Mucosa of descending colon (tissue), 3 donors: Measurements from ENCODE around the gene ZNF708. TPM values are rescaled to one million over a fixed set of nuclear protein-coding genes. Genes with fewer than 3 reads are reported as not detected.
"Not testable (repeated sequence)": the region's sequence is repeated elsewhere in the genome, so short reads cannot be mapped to it uniquely, and the experiment has no call there.

Source experiments
- ATAC-seq: fragments of 200-7000 bp; cut with Tn5 transposase; one replicate; pipeline ENCODE4 v1.9.1; 2020; ENCODE audit warnings: mild to moderate bottlenecking, moderate library complexity
- DNase-seq, 3 donors: peaks; one replicate each; pipeline ENCODE4 v3.0.0-alpha.2; 2020
- H3K36me3 ChIP-seq: fragments of 200-600 bp; one replicate; pipeline ENCODE4 v1.8.0; 2021; ENCODE audit warnings: low read depth, mild to moderate bottlenecking
- H3K4me1 ChIP-seq: fragments of 200-600 bp; one replicate; pipeline ENCODE4 v1.8.0; 2021; ENCODE audit warnings: low read depth, mild to moderate bottlenecking
- H3K4me3 ChIP-seq: fragments of 200-600 bp; one replicate; pipeline ENCODE4 v1.8.0; 2021; ENCODE audit warnings: mild to moderate bottlenecking
- H3K9me3 ChIP-seq: fragments of 200-600 bp; one replicate; pipeline ENCODE4 v1.8.0; 2021; ENCODE audit warnings: mild to moderate bottlenecking
- intact Hi-C, 2 donors: fragments of 100-400 bp; cut with DNase I in 1 of 2; cut with micrococcal nuclease in 1 of 2; formaldehyde crosslinking; loops; one replicate each; pipeline versions ENCODE4 v1.11.0 to v1.11.1; 2022; cut with DNase I, micrococcal nuclease
- total RNA-seq, 3 donors: library from RNA; stranded (reverse); fragmentation: NEBNext Ultra II Directional in 2 of 3; extraction: Animal tissue kit (Norgen Biotek cat#: 25700) in 2 of 3; gene quantifications; one replicate each; pipeline versions ENCODE4 v1.2.1 to v1.2.4, GENCODE V29; 2021 to 2023
- TF ChIP-seq, protein P1 (sequence below): fragments of 200-600 bp; IDR thresholded peaks from one replicate; pipeline ENCODE4 v1.8.0; 2022; ENCODE audit warnings: antibody characterized with exemption, mild to moderate bottlenecking
- donor health status: DM: no; HTN: no; CAD: no; lungs with moderate emphysema.
- donor health status: DM: no; HTN: no; CAD: no.
- donor health status: DM: no; HTN: yes; CAD: no.

The ZNF708 gene
- total RNA-seq, 3 donors from 2014 or later = 7.5 to 13.1 (median 12.8) TPM

- no peaks in the 10 kb centered on the region for H3K4me1 ChIP-seq
- DNase-seq (no peak), ATAC-seq (no peak)
- peaks cover 17% of the 10 kb centered on the region for H3K9me3 ChIP-seq
- H3K36me3 ChIP-seq = no peaks in the 10 kb centered on the region
- TF ChIP-seq, protein P1, sequence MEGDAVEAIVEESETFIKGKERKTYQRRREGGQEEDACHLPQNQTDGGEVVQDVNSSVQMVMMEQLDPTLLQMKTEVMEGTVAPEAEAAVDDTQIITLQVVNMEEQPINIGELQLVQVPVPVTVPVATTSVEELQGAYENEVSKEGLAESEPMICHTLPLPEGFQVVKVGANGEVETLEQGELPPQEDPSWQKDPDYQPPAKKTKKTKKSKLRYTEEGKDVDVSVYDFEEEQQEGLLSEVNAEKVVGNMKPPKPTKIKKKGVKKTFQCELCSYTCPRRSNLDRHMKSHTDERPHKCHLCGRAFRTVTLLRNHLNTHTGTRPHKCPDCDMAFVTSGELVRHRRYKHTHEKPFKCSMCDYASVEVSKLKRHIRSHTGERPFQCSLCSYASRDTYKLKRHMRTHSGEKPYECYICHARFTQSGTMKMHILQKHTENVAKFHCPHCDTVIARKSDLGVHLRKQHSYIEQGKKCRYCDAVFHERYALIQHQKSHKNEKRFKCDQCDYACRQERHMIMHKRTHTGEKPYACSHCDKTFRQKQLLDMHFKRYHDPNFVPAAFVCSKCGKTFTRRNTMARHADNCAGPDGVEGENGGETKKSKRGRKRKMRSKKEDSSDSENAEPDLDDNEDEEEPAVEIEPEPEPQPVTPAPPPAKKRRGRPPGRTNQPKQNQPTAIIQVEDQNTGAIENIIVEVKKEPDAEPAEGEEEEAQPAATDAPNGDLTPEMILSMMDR = no peak
- intact Hi-C loops = no loop called here
- no peak overlapping the region for H3K4me3 ChIP-seq
Observed at GRCh38 chr19:21264891-21265290, 64.3 kb downstream of the ZNF708 start.

DNA sequence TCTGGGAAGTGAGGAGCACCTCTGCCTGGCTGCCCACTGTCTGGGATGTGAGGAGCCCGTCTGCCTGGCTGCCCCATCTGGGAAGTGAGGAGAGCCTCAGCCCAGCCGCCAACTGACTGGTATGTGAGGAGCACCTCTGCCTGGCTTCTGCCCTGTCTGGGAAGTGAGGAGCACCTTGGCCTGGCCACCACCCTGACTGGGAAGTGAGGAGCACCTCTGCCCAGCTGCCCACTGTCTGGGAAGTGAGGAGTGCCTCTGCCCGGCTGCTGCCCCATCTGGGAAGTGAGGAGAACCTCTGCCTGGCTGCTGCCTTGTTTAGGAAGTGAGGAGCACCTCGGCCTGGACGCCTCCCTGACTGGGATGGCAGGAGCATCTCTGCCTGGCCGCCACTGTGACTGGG lies 64.8 kb downstream of the ZNF708 start:
- Histone ChIP-seq H3K36me3 (no peaks in the 10 kb centered on the region), H3K4me1 (no peaks in the 10 kb centered on the region), H3K4me3 (no peak overlapping the region), H3K9me3 (peaks cover 15% of the 10 kb centered on the region)
- DNase-seq = no peak
- intact Hi-C loops = no loop called here
- TF ChIP-seq, protein P1 = no peak
- no peak for ATAC-seq

- intact Hi-C loops, ATAC-seq, H3K4me3 ChIP-seq, H3K4me1 ChIP-seq, H3K36me3 ChIP-seq, DNase-seq: not testable (repeated sequence)
- H3K9me3 ChIP-seq = peaks cover 29% of the 10 kb centered on the region
Observed at GRCh38 chr19:21260848-21261381, 68.3 kb downstream of the ZNF708 start.

DNA sequence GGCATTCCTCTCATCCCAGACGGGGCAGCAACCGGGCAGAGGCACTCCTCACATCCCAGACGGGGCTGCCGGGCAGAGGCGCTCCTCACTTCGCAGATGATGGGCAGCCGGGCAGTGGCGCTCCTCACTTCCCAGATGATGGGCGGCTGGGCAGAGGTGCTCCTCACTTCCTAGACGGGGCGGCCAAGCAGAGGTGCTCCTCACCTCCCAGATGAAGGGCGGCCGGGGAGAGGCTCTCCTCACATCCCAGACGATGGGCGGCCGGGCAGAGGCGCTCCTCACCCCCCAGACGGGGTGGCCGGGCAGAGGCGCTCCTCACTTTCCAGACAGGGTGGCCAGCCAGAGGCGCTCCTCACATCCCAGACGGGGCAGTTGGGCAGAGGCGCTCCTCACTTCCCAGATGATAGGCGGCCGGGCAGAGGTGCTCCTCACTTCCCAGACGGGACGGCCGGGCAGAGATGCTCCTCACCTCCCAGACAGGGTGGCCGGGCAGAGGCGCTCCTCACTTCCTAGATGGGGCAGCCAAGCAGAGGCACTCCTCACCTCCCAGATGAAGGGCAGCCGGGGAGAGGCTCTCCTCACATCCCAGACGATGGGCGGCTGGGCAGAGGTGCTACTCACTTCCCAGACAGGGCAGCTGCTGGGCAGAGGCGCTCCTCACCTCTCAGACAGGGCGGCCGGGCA lies 68.9 kb downstream of the ZNF708 start:
- DNase-seq = no peak
- Histone ChIP-seq H3K9me3 (peaks cover 26% of the 10 kb centered on the region), H3K36me3 (no peaks in the 10 kb centered on the region), H3K4me1 (no peaks in the 10 kb centered on the region), H3K4me3 (no peak overlapping the region)
- ATAC-seq = no peak
- TF ChIP-seq, protein P1 = no peak
- intact Hi-C loops = no loop called here

- H3K4me3 ChIP-seq, H3K4me1 ChIP-seq, intact Hi-C loops, DNase-seq, H3K36me3 ChIP-seq, ATAC-seq: not testable (repeated sequence)
- H3K9me3 ChIP-seq = peaks cover 20% of the 10 kb centered on the region
Observed at GRCh38 chr19:21259421-21260124, 69.6 kb downstream of the ZNF708 start.

GRCh38 chr19:21256722-21257121 lies 72.5 kb downstream of the ZNF708 start:
- no peaks in the 10 kb centered on the region for H3K36me3 ChIP-seq
- no peak overlapping the region for H3K4me3 ChIP-seq
- TF ChIP-seq, protein P1 = no peak
- H3K9me3 ChIP-seq = peaks cover 19% of the 10 kb centered on the region
- DNase-seq = no peak
- no peak for ATAC-seq
- H3K4me1 ChIP-seq = no peaks in the 10 kb centered on the region
- intact Hi-C loops = no loop called here

Other genes starting within 250 kb of the ZNF708 start
- gene ZNF714, start 247.2 kb downstream of the ZNF708 start, total RNA-seq = 10 to 100 TPM in 1 of 3 donors, 1 to 10 TPM in 2; 4.5 to 10.2 (median 7.3) TPM
- gene ZNF431, start 187.4 kb downstream of the ZNF708 start, total RNA-seq = 10 to 100 TPM in 2 of 3 donors, 1 to 10 TPM in 1; 8.6 to 13.8 (median 11.6) TPM
- gene ZNF738, start 29.6 kb upstream of the ZNF708 start, total RNA-seq = 1 to 10 TPM; 5.5 to 6.9 (median 6.4) TPM
- gene ZNF493, start 67.7 kb upstream of the ZNF708 start, total RNA-seq = 10 to 100 TPM; 15.7 to 33.4 (median 31.7) TPM
- 10 to 100 TPM; 16.5 to 18.7 (median 16.6) TPM for gene ZNF429, start 176.2 kb upstream of the ZNF708 start, total RNA-seq